NT2/D1 (cell line): Measurements from ENCODE around the gene IPO7.
"Not testable (repeated sequence)": the region's sequence is repeated elsewhere in the genome, so short reads cannot be mapped to it uniquely, and the experiment has no call there.

ENCODE experiments used
- DNase-seq: peaks from one replicate; pipeline ENCODE4 v3.0.0-alpha.2; 2011; ENCODE audit warnings: low read depth, low spot score
- H3K27me3 ChIP-seq: 2 replicates; pipeline ENCODE4 v1.6.0; 2011; ENCODE audit warnings: mild to moderate bottlenecking; ENCODE audit not compliant: insufficient read length, insufficient read depth
- H3K36me3 ChIP-seq: 2 replicates; pipeline ENCODE4 v1.6.1; 2011; ENCODE audit warnings: mild to moderate bottlenecking, low read length, mixed read lengths; ENCODE audit not compliant: insufficient read depth, insufficient read length
- H3K4me1 ChIP-seq: 2 replicates; pipeline ENCODE4 v1.5.1; 2011; ENCODE audit not compliant: insufficient read depth, insufficient read length
- H3K4me3 ChIP-seq: 2 replicates; pipeline ENCODE4 v1.5.1; 2011; ENCODE audit warnings: low read depth; ENCODE audit not compliant: insufficient read length
- H3K9ac ChIP-seq: 2 replicates; pipeline ENCODE4 v1.6.0; 2011; ENCODE audit warnings: low read depth; ENCODE audit not compliant: insufficient read length
- H3K9me3 ChIP-seq: 2 replicates; pipeline ENCODE4 v1.5.1; 2011; ENCODE audit warnings: mild to moderate bottlenecking, low read length; ENCODE audit not compliant: insufficient read depth
- SUZ12 ChIP-seq: IDR thresholded peaks from 2 replicates; pipeline ENCODE4 v1.6.1; 2011; ENCODE audit not compliant: insufficient read length, insufficient read depth; ENCODE audit errors: extremely low read depth
- YY1 ChIP-seq: IDR thresholded peaks from 2 replicates; pipeline ENCODE4 v1.6.1; 2011; ENCODE audit not compliant: insufficient read length, insufficient read depth
- ZNF274 ChIP-seq: IDR thresholded peaks from 2 replicates; pipeline ENCODE4 v1.6.1; 2011; ENCODE audit warnings: mild to moderate bottlenecking, low read depth, low read length

The IPO7 gene

GRCh38 chr11:9384535-9385326 lies at the start of gene IPO7:
Gene IPO7, plus strand, starts transcription at chr11:9384652. Its CDS starts 112 bp downstream, at chr11:9384764.
- no peaks in the 10 kb centered on the region for H3K4me1 ChIP-seq
- H3K36me3 ChIP-seq, result peaks cover 41% of the 10 kb centered on the region
- H3K9ac ChIP-seq, result peak within 1 kb of the TSS; percentile 99
- no peaks in the 10 kb centered on the region for H3K27me3 ChIP-seq
- no peaks in the 10 kb centered on the region for H3K9me3 ChIP-seq
- TF ChIP-seq ZNF274 (no peak), YY1 (no peak), SUZ12 (no peak)
- peak within 1 kb of the TSS; percentile 99 for H3K4me3 ChIP-seq
- DNase-seq, result peak; percentile 91

- TF ChIP-seq ZNF274 (no peak), SUZ12 (no peak), YY1 (no peak)
- DNase-seq, result no peak
- no peak overlapping the region for H3K4me3 ChIP-seq
- H3K27me3 ChIP-seq, result no peaks in the 10 kb centered on the region
- H3K9me3 ChIP-seq, result no peaks in the 10 kb centered on the region
- H3K9ac ChIP-seq, result no peak overlapping the region
- H3K4me1 ChIP-seq, result no peaks in the 10 kb centered on the region
- H3K36me3 ChIP-seq, result no peaks in the 10 kb centered on the region
These were observed 42.7 kb upstream of the IPO7 start for GRCh38 chr11:9341638-9342178.

GRCh38 chr11:9344061-9344680 lies 40.3 kb upstream of the IPO7 start:
- no peaks in the 10 kb centered on the region for H3K36me3 ChIP-seq
- no peaks in the 10 kb centered on the region for H3K27me3 ChIP-seq
- no peak for TF ChIP-seq YY1
- no peaks in the 10 kb centered on the region for H3K4me1 ChIP-seq
- H3K4me3 ChIP-seq, result no peak overlapping the region
- H3K9ac ChIP-seq, result no peak overlapping the region
- no peaks in the 10 kb centered on the region for H3K9me3 ChIP-seq
- no peak for DNase-seq

- Histone ChIP-seq H3K36me3 (no peaks in the 10 kb centered on the region), H3K9me3 (no peaks in the 10 kb centered on the region), H3K4me3 (no peak overlapping the region), H3K4me1 (no peaks in the 10 kb centered on the region), H3K27me3 (no peaks in the 10 kb centered on the region), H3K9ac (no peak overlapping the region)
- DNase-seq, result no peak
- TF ChIP-seq ZNF274, result no peak
- no peak for TF ChIP-seq SUZ12
- TF ChIP-seq YY1, result no peak
These were observed 37.4 kb upstream of the IPO7 start for GRCh38 chr11:9347100-9347499.

DNA sequence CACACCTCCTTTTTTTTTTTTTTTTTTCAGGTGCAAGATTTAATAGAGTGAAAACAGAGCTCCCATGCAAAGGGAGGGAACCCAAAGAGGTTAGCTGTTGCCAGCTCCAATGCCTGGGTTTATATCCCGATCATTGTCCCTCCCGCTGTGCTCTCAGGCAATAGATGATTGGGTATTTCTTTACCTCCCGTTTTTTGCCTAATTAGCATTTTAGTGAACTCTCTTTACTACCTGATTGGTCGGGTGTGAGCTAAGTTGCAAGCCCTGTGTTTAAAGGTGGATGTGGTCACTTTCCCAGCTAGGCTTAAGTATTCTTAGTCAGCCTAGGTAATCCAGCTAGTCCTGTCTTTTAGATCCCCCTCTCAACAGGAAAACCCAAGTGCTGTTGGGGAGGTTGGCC lies 36.7 kb upstream of the IPO7 start:
- not testable (repeated sequence) for H3K9ac ChIP-seq, H3K9me3 ChIP-seq, DNase-seq, H3K27me3 ChIP-seq, H3K36me3 ChIP-seq, H3K4me1 ChIP-seq, H3K4me3 ChIP-seq

DNA sequence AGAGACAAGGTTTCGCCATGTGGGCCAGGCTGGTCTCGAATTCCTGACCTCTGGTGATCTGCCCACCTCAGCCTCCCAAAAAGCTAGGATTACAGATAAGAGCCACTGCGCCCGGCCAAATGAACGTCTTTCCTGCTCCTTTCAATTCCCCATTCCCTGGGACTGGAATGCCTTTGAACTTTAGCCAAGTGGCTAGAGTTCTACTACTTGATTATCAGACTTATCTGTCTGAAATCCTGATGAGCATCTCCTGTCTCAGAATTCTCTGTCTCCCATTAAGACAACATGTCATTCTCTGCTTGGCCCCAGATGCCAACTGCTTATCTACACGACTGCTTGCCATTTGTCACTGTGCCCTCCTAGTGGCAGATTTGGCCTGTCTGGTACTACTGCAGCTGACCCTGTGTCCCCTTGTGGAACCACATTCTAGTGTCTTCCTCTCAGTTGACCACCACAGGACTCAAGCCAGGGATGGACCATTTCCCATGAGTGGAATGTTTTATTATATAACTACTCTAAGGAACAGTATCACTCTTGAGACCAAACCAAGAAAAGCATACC lies 33.1 kb upstream of the IPO7 start:
- Histone ChIP-seq H3K4me1 (no peaks in the 10 kb centered on the region), H3K9me3 (no peaks in the 10 kb centered on the region), H3K36me3 (no peaks in the 10 kb centered on the region), H3K27me3 (no peaks in the 10 kb centered on the region), H3K9ac (no peak overlapping the region), H3K4me3 (no peak overlapping the region)
- no peak for DNase-seq
- no peak for TF ChIP-seq YY1
- TF ChIP-seq SUZ12, result no peak
- TF ChIP-seq ZNF274, result no peak

GRCh38 chr11:9357041-9357440 lies 27.4 kb upstream of the IPO7 start:
- no peak for DNase-seq

GRCh38 chr11:9360862-9361622 lies 23.4 kb upstream of the IPO7 start:
- H3K36me3 ChIP-seq, H3K9ac ChIP-seq, H3K27me3 ChIP-seq, H3K4me1 ChIP-seq, DNase-seq, H3K9me3 ChIP-seq, H3K4me3 ChIP-seq: not testable (repeated sequence)

More at GRCh38 chr11:9357041-9357440, 27.4 kb upstream of the IPO7 start:
- H3K9ac ChIP-seq, result no peak overlapping the region
- no peak for TF ChIP-seq ZNF274
- TF ChIP-seq SUZ12, result no peak
- TF ChIP-seq YY1, result no peak
- no peaks in the 10 kb centered on the region for H3K36me3 ChIP-seq
- H3K9me3 ChIP-seq, result no peaks in the 10 kb centered on the region
- H3K4me1 ChIP-seq, result no peaks in the 10 kb centered on the region
- no peak overlapping the region for H3K4me3 ChIP-seq
- no peaks in the 10 kb centered on the region for H3K27me3 ChIP-seq
